Astrocyte of the cerebellum (primary cell): ENCODE results near the gene CHAT.

Experiments
- DNase-seq: peaks from one replicate; pipeline ENCODE4 v3.0.0-alpha.2; 2011; ENCODE audit warnings: low read depth
- H3K4me3 ChIP-seq: 2 replicates; pipeline ENCODE4 v1.5.1; 2011; ENCODE audit warnings: mild to moderate bottlenecking, low read depth, low read length, moderate library complexity
- CTCF ChIP-seq: IDR thresholded peaks from 2 replicates; pipeline ENCODE4 v1.5.1; 2012; ENCODE audit warnings: low read length, low read depth, moderate library complexity, mild to moderate bottlenecking; ENCODE audit errors: missing control alignments
- in situ Hi-C: cut with HindIII; loops from 2 replicates; pipeline ENCODE4 v1.10.0; 2017; ENCODE audit warnings: low sequenced_read_pairs

Gene CHAT

GRCh38 chr10:49572594-49573114 is 41.2 kb upstream of the CHAT start:
- in situ Hi-C loops, result no loop called here
- H3K4me3 ChIP-seq, result no peak overlapping the region
- TF ChIP-seq CTCF, result no peak
- DNase-seq, result no peak

- no peak for TF ChIP-seq CTCF
- in situ Hi-C loops, result no loop called here
- H3K4me3 ChIP-seq, result no peak overlapping the region
- no peak for DNase-seq
Observed at GRCh38 chr10:49575489-49576072, 38.3 kb upstream of the CHAT start.

GRCh38 chr10:49577182-49577925 is 36.5 kb upstream of the CHAT start:
- DNase-seq, result no peak
- no peak overlapping the region for H3K4me3 ChIP-seq
- in situ Hi-C loops, result no loop called here
- no peak for TF ChIP-seq CTCF

GRCh38 chr10:49578392-49578791 is 35.4 kb upstream of the CHAT start:
- TF ChIP-seq CTCF, result no peak
- DNase-seq, result no peak
- no peak overlapping the region for H3K4me3 ChIP-seq
- in situ Hi-C loops, result no loop called here

GRCh38 chr10:49579621-49580020 is 34.2 kb upstream of the CHAT start:
- DNase-seq, result no peak
- no peak for TF ChIP-seq CTCF
- in situ Hi-C loops, result no loop called here

GRCh38 chr10:49585387-49585786 is 28.4 kb upstream of the CHAT start:
- no peak for DNase-seq
- no peak for TF ChIP-seq CTCF
- in situ Hi-C loops, result no loop called here
- no peak overlapping the region for H3K4me3 ChIP-seq

More at GRCh38 chr10:49579621-49580020, 34.2 kb upstream of the CHAT start:
- no peak overlapping the region for H3K4me3 ChIP-seq
